ENCODE measurements around the gene SOX6. TPM values are rescaled to one million over a fixed set of nuclear protein-coding genes. Genes with fewer than 3 reads are reported as not detected.

Gene SOX6
- total RNA-seq, 1 experiment from 2014 or later = not detected

DNA sequence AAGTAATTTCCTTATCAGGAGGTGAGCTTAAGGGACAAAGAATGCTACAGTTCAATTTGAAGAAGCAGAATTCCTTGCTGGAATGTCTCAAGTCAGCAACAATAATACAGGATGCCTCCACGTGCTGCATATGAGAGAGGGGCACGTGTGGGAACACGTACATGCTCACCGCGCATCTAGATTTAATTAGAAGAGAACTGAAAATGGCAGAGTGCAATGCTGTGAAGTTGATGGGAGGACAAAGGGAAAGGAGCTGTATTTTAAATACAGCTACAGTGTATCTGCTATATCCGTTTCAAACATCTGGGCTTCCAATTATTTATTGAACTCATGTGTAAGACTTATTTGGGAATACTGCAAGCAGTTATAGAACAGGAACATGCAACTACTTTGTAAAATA, 328.7 kb downstream of the SOX6 start:
- Histone ChIP-seq H3K14ac (ENCODE audit: insufficient read depth, low read length) (no peak overlapping the region), H3K9me3 (ENCODE audit: control insufficient read depth, low read depth, low read length) (no peaks in the 10 kb centered on the region), H2BK120ac (ENCODE audit: low read depth, low read length, poor library complexity, severe bottlenecking) (no peak overlapping the region), H3K27ac (ENCODE audit: insufficient read length, low read depth, low read length) (no peak overlapping the region), H3K18ac (ENCODE audit: insufficient read length, low read depth, low read length) (no peak overlapping the region), H3K4me1 (ENCODE audit: insufficient read depth, low read length) (no peaks in the 10 kb centered on the region), H2BK12ac (ENCODE audit: insufficient read length, low read depth, low read length) (no peak overlapping the region), H2AK5ac (ENCODE audit: insufficient read length, low read length) (no peak overlapping the region), H2BK15ac (ENCODE audit: low read depth, low read length) (no peak overlapping the region), H3K4ac (ENCODE audit: low read depth, low read length) (no peak overlapping the region), H3K79me1 (ENCODE audit: insufficient read depth, low read depth, low read length, poor library complexity, severe bottlenecking) (no peaks in the 10 kb centered on the region), H2BK20ac (ENCODE audit: low read depth, low read length, poor library complexity, severe bottlenecking) (no peak overlapping the region), H3K23ac (ENCODE audit: insufficient read length, low read depth, low read length) (no peak overlapping the region), H4K5ac (ENCODE audit: insufficient read length, low read depth, low read length) (no peak overlapping the region), H3K23me2 (ENCODE audit: insufficient read length, low read depth, low read length, poor library complexity, severe bottlenecking) (no peaks in the 10 kb centered on the region), H3K79me2 (ENCODE audit: insufficient read depth, low read length) (no peaks in the 10 kb centered on the region), H4K20me1 (ENCODE audit: control insufficient read depth, insufficient read depth, insufficient read length) (no peaks in the 10 kb centered on the region), H4K91ac (ENCODE audit: insufficient read length, low read depth, low read length) (no peak overlapping the region), H2AFZ (ENCODE audit: low read length) (no peak overlapping the region), H3K4me2 (ENCODE audit: insufficient read depth, insufficient read length, low read length) (no peak overlapping the region), H3K27me3 (ENCODE audit: insufficient read depth, low read length) (no peaks in the 10 kb centered on the region), H2BK5ac (ENCODE audit: insufficient read length, low read length) (no peak overlapping the region), H3K56ac (ENCODE audit: insufficient read length, low read depth, low read length) (no peak overlapping the region), H3K9ac (ENCODE audit: extremely low read depth, insufficient read length, low read length) (no peak overlapping the region), H4K8ac (replicated peaks; ENCODE audit: insufficient read length, low read depth, low read length) (no peak overlapping the region), H3T11ph (ENCODE audit: low read length) (no peak overlapping the region)
- Mint-ChIP-seq H3K4me3 (no peak overlapping the region), H3K9me3 (no peaks in the 10 kb centered on the region), H3K36me3 (ENCODE audit: insufficient read depth in 1 of 3, low read depth in 3 of 3) (no peaks in the 10 kb centered on the region), H3K4me1 (peaks cover 11% of the 10 kb centered on the region in 2 experiments), H3K27me3 (ENCODE audit: low read depth) (no peaks in the 10 kb centered on the region; the same call in 1 of the 2 replicates), H3K27ac (peak overlapping the region in 1 of 3 experiments; percentile 77; a peak in 2 of 7 replicates)
- WGBS (ENCODE audit: extremely low coverage, insufficient read length, low lambda C conversion rate) = no CpG with 5 or more reads among the region's 6 CpGs
- DNase-seq = no peak
- TF ChIP-seq CTCF (conservative IDR thresholded peaks at IDR 0.05) = no peak
